Calu3 (cell line): ENCODE data around the gene SCARF2. TPM values are rescaled to one million over a fixed set of nuclear protein-coding genes. Genes with fewer than 3 reads are reported as not detected.

ENCODE experiments used
- BruUV-seq: library from RNA; stranded (reverse); fragments of 400-500 nt; replicated peaks from 2 replicates; lab custom pipeline; 2021; lab: Mats Ljungman, UMichigan
- CTCF ChIA-PET: fragments of 300-600 bp; sonication (Branson Sonifier 250); formaldehyde crosslinking; loops from one replicate; lab custom pipeline; 2022; ENCODE audit warnings: antibody characterized with exemption; lab: Charles Lee
- DNase-seq: peaks from one replicate; pipeline ENCODE4 v3.0.0; 2022
- H3K27ac Mint-ChIP-seq: one replicate; pipeline ENCODE4 v1.8.0; 2022; ENCODE audit warnings: mixed read lengths; ENCODE audit not compliant: unreplicated experiment
- H3K27me3 Mint-ChIP-seq: one replicate; pipeline ENCODE4 v1.8.0; 2022; ENCODE audit warnings: mixed read lengths; ENCODE audit not compliant: unreplicated experiment
- H3K36me3 Mint-ChIP-seq: one replicate; pipeline ENCODE4 v1.8.0; 2022; ENCODE audit warnings: mild to moderate bottlenecking, moderate library complexity, mixed read lengths; ENCODE audit not compliant: insufficient read depth, unreplicated experiment
- H3K4me1 Mint-ChIP-seq: one replicate; pipeline ENCODE4 v1.8.0; 2022; ENCODE audit warnings: mild to moderate bottlenecking, low read depth, mixed read lengths; ENCODE audit not compliant: unreplicated experiment
- H3K4me3 Mint-ChIP-seq: one replicate; pipeline ENCODE4 v1.8.0; 2022; ENCODE audit warnings: mild to moderate bottlenecking, low read depth, moderate library complexity, mixed read lengths; ENCODE audit not compliant: unreplicated experiment
- H3K9me3 Mint-ChIP-seq: one replicate; pipeline ENCODE4 v1.8.0; 2022; ENCODE audit warnings: low read depth, mixed read lengths; ENCODE audit not compliant: unreplicated experiment
- CTCF ChIP-seq: fragments of 200-600 bp; IDR thresholded peaks from one replicate; pipeline ENCODE4 v1.8.0; 2022; ENCODE audit warnings: antibody characterized with exemption; ENCODE audit not compliant: unreplicated experiment
- intact Hi-C: fragments of 100-400 bp; cut with micrococcal nuclease; formaldehyde crosslinking; loops from one replicate; pipeline ENCODE4 v1.10.0; 2022; ENCODE audit not compliant: unreplicated experiment
- total RNA-seq: library from RNA; stranded (reverse); gene quantifications from 2 replicates; pipeline ENCODE4 v1.2.3, GENCODE V29; 2022

The SCARF2 gene
- total RNA-seq, 1 experiment from 2014 or later = 0.68 TPM

- H3K9me3 Mint-ChIP-seq = no peaks in the 10 kb centered on the region
- BruUV-seq = no TSS peak
- no peak for DNase-seq
- peaks cover 9% of the 10 kb centered on the region for H3K4me1 Mint-ChIP-seq
- peaks cover 78% of the 10 kb centered on the region for H3K27me3 Mint-ChIP-seq
- CTCF ChIA-PET = no interaction called here
- intact Hi-C loops = no loop called here
- no peak for TF ChIP-seq CTCF
- peaks cover 18% of the 10 kb centered on the region for H3K36me3 Mint-ChIP-seq
- H3K4me3 Mint-ChIP-seq = no peak overlapping the region
- H3K27ac Mint-ChIP-seq = no peak overlapping the region
Observed at GRCh38 chr22:20434773-20435172, 2.9 kb downstream of the SCARF2 start.

GRCh38 chr22:20434264-20434751 is 3.3 kb downstream of the SCARF2 start:
- DNase-seq = no peak
- intact Hi-C loops = no loop called here
- Mint-ChIP-seq H3K27ac (no peak overlapping the region), H3K4me3 (no peak overlapping the region), H3K9me3 (no peaks in the 10 kb centered on the region), H3K4me1 (peaks cover 9% of the 10 kb centered on the region), H3K36me3 (peaks cover 18% of the 10 kb centered on the region), H3K27me3 (peaks cover 78% of the 10 kb centered on the region)
- no TSS peak for BruUV-seq
- no peak for TF ChIP-seq CTCF
- CTCF ChIA-PET = interaction anchor here (1.0 kb wide), 1 partner anchor 16 kb away, joined by 3 read pairs; no protein-coding TSS in a partner anchor

GRCh38 chr22:20433686-20434241 is 3.9 kb downstream of the SCARF2 start:
- BruUV-seq = no TSS peak
- no peaks in the 10 kb centered on the region for H3K9me3 Mint-ChIP-seq
- intact Hi-C loops = no loop called here
- peaks cover 78% of the 10 kb centered on the region for H3K27me3 Mint-ChIP-seq
- H3K27ac Mint-ChIP-seq = no peak overlapping the region
- DNase-seq = no peak
- H3K4me3 Mint-ChIP-seq = no peak overlapping the region
- CTCF ChIA-PET = interaction anchor here (1.0 kb wide), 1 partner anchor 15 kb away, joined by 3 read pairs; no protein-coding TSS in a partner anchor
- TF ChIP-seq CTCF = no peak
- peaks cover 9% of the 10 kb centered on the region for H3K4me1 Mint-ChIP-seq
- peaks cover 18% of the 10 kb centered on the region for H3K36me3 Mint-ChIP-seq

GRCh38 chr22:20433191-20433590 is 4.4 kb downstream of the SCARF2 start:
- CTCF ChIA-PET = interaction anchor here (0.6 to 1.0 kb wide), 2 partner anchors 15 to 377 kb away, joined by 3 read pairs; no protein-coding TSS in a partner anchor
- peaks cover 76% of the 10 kb centered on the region for H3K27me3 Mint-ChIP-seq
- TF ChIP-seq CTCF = no peak
- peaks cover 9% of the 10 kb centered on the region for H3K4me1 Mint-ChIP-seq
- DNase-seq = no peak
- intact Hi-C loops = no loop called here
- H3K36me3 Mint-ChIP-seq = peaks cover 16% of the 10 kb centered on the region
- no peak overlapping the region for H3K4me3 Mint-ChIP-seq
- no peaks in the 10 kb centered on the region for H3K9me3 Mint-ChIP-seq
- no TSS peak for BruUV-seq
- H3K27ac Mint-ChIP-seq = no peak overlapping the region
